SK-N-DZ (cell line): Measurements from ENCODE around the gene STARD13.

Source experiments
- DNase-seq: peaks from one replicate; pipeline ENCODE4 v3.0.0-alpha.2; 2015; ENCODE audit warnings: low spot score

STARD13 gene

GRCh38 chr13:33092073-33092987, 193.2 kb downstream of the STARD13 start:
- DNase-seq: no peak

GRCh38 chr13:33091415-33091774, 194.2 kb downstream of the STARD13 start:
- DNase-seq: no peak

GRCh38 chr13:33090755-33091414, 194.7 kb downstream of the STARD13 start:
- DNase-seq: no peak

DNA sequence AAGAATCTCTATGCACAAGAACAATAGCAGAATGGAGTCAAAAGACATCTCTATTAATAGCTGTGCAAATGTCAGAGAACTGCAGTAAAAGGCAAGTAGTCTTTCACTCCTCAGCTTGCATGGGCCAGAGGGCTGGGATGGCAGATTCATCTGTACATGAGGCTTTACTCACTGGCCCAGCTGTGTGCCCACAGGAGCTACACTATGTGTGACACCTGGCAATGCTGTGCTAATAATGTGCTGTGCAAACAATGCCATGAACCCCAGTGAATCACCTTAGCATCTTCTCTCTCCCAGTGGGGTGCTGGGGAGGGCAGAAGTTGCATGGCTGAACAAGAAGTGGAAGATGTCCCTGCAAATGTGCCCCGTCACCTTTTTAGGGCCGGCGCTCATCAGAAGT, 196.2 kb downstream of the STARD13 start:
- DNase-seq: no peak

DNA sequence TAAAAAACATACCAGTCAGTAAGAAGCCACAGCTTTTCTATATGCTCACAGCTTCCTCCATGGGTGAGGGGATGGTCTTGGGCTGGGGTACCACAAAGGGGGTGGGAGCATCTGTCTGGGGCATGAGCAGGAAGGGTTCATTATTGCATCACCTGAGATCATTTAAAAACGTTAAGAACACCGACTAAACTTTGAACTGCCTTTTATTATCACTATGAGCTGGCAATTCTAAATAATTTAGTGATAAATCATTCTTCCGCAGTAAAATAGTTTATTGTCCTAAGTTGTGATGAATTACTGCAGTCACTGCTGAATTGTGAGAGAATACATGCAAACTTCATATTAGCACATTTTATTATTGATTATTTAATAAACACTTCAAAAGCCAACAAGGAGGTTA, 197.8 kb downstream of the STARD13 start:
- no peak for DNase-seq

- no peak for DNase-seq
Measured at GRCh38 chr13:33087091-33087490, 198.5 kb downstream of the STARD13 start.

DNA sequence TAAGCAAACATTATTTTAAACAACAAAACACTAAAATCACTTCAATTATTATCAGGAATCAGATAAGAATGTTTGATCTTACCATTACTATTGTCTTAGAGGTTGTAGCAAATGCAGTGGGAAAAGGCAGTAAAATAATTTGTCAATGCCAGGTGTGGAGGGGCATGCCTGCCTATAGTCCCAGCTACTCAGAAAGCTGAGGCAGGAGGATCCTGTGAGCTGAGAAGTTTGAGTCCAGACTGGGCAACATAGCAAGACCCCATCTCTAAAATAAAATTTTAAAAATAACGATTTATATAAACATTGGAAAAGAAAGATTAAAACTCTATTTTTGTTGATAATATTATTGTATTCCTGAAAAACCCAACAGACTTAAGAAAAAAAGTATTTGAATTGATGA, 202.5 kb downstream of the STARD13 start:
- DNase-seq: no peak

- no peak for DNase-seq
Measured at GRCh38 chr13:33081666-33082065, 203.9 kb downstream of the STARD13 start.

DNA sequence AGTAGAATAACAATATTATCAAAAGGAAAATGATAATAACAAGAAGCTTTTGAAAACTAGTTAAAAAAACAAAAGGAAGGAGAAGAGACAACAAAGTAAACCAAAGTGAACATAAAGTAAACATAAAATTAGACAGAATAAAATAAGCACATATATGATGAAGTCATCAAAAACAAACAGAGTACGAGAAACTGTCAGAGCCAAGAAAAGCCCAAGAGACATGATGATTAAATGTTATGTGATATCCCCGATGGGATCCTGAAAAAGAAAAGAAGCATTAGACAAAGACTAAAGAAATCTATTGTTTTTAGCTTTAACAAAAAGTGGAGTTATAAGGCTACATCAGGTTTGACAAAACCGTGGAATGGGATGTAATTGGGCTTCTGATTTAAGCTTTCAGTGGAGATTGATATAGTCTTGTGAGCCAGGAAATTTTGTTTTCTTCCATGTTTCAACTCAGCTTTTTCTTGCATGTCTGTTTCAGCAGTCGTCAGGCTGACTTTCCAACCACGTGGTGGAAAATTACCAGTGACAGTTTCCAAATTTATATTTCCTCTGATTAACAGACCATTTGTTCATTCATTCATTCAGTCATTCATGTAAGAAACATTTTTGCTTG, 204.5 kb downstream of the STARD13 start:
- no peak for DNase-seq

GRCh38 chr13:33079960-33080359, 205.6 kb downstream of the STARD13 start:
- no peak for DNase-seq

DNA sequence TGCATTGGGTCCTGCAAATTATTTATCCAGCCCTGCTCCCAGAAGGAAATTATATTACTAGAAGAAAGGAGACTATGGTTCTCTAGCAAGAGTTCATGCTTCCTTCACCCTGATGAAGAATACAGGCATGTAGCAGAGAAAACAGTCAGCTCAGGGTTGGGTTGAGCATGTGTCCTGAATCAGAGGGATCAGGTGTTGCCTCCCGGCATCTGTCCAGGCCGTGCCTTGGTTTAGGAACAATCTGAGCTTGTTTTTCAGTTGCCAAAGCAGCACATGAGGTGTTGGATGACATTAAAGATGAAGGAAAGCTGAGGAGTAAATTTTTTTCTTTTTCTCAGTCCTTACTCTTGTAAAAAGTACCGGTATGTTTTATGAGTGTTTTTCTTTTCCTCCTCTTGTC, 207.3 kb downstream of the STARD13 start:
- no peak for DNase-seq

- no peak for DNase-seq
Measured at GRCh38 chr13:33076001-33076992, 209.3 kb downstream of the STARD13 start.

DNA sequence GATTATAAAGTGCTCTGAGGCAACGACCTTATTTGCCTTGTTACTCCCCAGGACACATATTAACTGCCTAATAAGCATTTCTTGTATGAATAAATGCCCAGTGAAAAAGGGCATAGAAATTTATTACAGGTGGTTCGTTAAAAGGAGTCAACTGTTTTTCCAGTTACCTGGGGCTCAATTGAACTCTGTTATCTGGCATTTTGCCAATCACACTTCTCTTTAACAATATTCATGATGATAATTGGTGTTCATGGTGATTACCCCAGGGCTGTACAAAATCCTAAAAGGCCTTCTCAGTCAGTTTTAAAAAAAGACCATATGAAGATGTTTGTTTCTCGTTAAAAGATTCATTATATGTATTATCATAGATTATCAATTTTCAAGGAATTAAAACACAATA, 212.2 kb downstream of the STARD13 start:
- no peak for DNase-seq

- DNase-seq: no peak
Measured at GRCh38 chr13:33072759-33073158, 212.8 kb downstream of the STARD13 start.

- DNase-seq: no peak
Measured at GRCh38 chr13:33072282-33072681, 213.3 kb downstream of the STARD13 start.

GRCh38 chr13:33070713-33071112, 214.8 kb downstream of the STARD13 start:
- DNase-seq: no peak

DNA sequence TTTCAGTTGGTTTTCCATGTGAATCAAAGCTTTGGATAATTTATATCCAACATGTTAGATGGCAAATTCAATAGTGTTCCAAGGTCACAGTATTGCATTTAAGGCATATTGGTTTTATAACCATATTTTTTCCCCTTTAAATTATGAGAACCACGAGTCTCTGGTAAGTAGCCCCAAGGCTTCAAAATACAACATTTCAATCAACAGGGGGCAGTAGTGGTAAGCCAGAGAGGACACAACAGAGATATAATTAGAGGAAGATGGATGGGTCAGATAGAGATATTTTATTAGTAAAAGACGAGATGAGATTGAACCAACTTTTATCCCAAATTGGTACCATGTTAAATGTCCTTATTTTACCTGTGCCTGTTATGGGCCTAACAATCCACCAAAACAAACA, 216.2 kb downstream of the STARD13 start:
- DNase-seq: no peak

GRCh38 chr13:33066329-33066728, 219.2 kb downstream of the STARD13 start:
- no peak for DNase-seq

DNA sequence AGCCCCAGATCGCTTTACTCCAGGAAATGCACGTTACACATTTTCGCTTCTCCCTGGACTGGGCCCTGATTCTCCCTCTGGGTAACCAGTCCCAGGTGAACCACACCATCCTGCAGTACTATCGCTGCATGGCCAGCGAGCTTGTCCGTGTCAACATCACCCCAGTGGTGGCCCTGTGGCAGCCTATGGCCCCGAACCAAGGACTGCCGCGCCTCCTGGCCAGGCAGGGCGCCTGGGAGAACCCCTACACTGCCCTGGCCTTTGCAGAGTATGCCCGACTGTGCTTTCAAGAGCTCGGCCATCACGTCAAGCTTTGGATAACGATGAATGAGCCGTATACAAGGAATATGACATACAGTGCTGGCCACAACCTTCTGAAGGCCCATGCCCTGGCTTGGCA, 224.7 kb downstream of the STARD13 start:
- DNase-seq: no peak

DNA sequence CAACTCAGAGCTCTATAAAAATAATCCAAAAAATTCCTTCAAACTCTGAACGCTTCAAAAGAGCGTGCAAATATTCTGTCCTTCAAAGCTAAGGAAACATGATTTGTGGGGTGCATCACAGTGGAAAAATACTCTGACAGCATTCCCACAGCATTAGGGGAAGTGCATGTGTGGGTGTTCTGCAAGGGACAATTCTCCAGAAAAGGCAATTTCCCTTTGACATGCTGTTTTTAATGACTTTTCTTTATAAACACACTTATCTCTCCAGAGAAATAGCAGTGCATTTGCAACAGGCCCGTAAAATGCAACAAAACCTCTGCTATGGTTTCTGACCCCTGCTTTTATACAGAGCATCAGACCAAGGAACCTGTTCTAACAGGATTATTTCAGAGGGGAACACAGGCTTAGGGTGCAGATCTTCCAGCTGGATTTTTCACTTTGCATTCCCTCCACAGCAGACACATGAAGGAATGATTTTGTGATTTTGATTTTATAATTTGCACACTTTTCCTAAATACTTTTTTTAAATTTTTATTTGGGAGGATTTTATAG, 226.7 kb downstream of the STARD13 start:
- no peak for DNase-seq
